ENCODE data around the gene GATA5. TPM values are rescaled to one million over a fixed set of nuclear protein-coding genes. Genes with fewer than 3 reads are reported as not detected.

Gene GATA5
- total RNA-seq, 1 donor from 2014 or later = not detected

GRCh38 chr20:62473717-62474603, 1.8 kb downstream of the GATA5 start:
- DNase-seq (ENCODE audit: low read depth) = no peak

- no peak for DNase-seq (ENCODE audit: low read depth)
These were observed 2.7 kb downstream of the GATA5 start for GRCh38 chr20:62472941-62473585.

- no peak for DNase-seq (ENCODE audit: low read depth)
These were observed 3.5 kb downstream of the GATA5 start for GRCh38 chr20:62472138-62472940.

- DNase-seq (ENCODE audit: low read depth) = no peak
These were observed 5.3 kb downstream of the GATA5 start for GRCh38 chr20:62470459-62470858.

- no peak for DNase-seq (ENCODE audit: low read depth)
These were observed 5.8 kb downstream of the GATA5 start for GRCh38 chr20:62470001-62470400.

- DNase-seq (ENCODE audit: low read depth) = no peak
These were observed 6.4 kb downstream of the GATA5 start for GRCh38 chr20:62469352-62469751.

GRCh38 chr20:62466806-62467537, 8.8 kb downstream of the GATA5 start:
- DNase-seq (ENCODE audit: low read depth) = no peak

GRCh38 chr20:62466072-62466760, 9.6 kb downstream of the GATA5 start:
- DNase-seq (ENCODE audit: low read depth) = peak; percentile 81

GRCh38 chr20:62464990-62465389, 10.8 kb downstream of the GATA5 start:
- no peak for DNase-seq (ENCODE audit: low read depth)

GRCh38 chr20:62464425-62464770, 11.4 kb downstream of the GATA5 start:
- no peak for DNase-seq (ENCODE audit: low read depth)

- peak; percentile 84 for DNase-seq (ENCODE audit: low read depth)
These were observed 12.0 kb downstream of the GATA5 start for GRCh38 chr20:62463651-62464424.

- no peak for DNase-seq (ENCODE audit: low read depth)
These were observed 12.7 kb downstream of the GATA5 start for GRCh38 chr20:62462976-62463592.

GRCh38 chr20:62461834-62462233, 14.0 kb downstream of the GATA5 start:
- no peak for DNase-seq (ENCODE audit: low read depth)

GRCh38 chr20:62461157-62461556, 14.6 kb downstream of the GATA5 start:
- peak; percentile 53 for DNase-seq (ENCODE audit: low read depth)

GRCh38 chr20:62460678-62461077, 15.1 kb downstream of the GATA5 start:
- no peak for DNase-seq (ENCODE audit: low read depth)

GRCh38 chr20:62459488-62459887, 16.3 kb downstream of the GATA5 start:
- DNase-seq (ENCODE audit: low read depth) = no peak

GRCh38 chr20:62458275-62459251, 17.2 kb downstream of the GATA5 start:
- no peak for DNase-seq (ENCODE audit: low read depth)

- no peak for DNase-seq (ENCODE audit: low read depth)
These were observed 18.0 kb downstream of the GATA5 start for GRCh38 chr20:62457831-62458230.

Data from myocyte (in vitro differentiated cells).